GM18867 (cell line): ENCODE results near the gene PRIM2.
A peak's percentile ranks its signal among the peaks of the same experiment; 100 is the strongest.
"Not testable (repeated sequence)": the region's sequence is repeated elsewhere in the genome, so short reads cannot be mapped to it uniquely, and the experiment has no call there.

Experiments used
- ATAC-seq: cut with Tn5 transposase; IDR thresholded peaks from one replicate; pipeline ENCODE4 v1.9.1; 2021; ENCODE audit warnings: mild to moderate bottlenecking, moderate library complexity; ENCODE audit not compliant: unreplicated experiment

PRIM2 gene

DNA sequence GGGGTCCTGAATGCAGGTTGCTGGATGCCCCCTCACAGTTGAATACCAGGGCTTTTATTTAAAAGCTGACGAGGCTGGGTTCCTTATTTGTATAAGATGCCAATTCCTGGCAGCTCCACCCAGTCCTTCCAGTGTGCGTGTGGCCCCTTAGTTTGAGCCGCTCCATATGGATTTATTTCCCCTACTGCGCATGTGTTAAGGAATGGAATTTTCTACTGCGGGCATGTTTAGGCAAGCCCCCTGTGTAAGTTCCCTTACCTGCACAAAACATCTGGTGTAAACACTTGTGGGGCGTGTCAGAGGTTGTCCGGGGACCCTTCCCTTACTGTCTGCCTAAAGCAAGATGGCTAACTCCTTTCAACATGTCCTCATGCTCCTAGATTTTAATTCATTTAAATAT, 174.4 kb downstream of the PRIM2 start:
- ATAC-seq: not testable (repeated sequence)

DNA sequence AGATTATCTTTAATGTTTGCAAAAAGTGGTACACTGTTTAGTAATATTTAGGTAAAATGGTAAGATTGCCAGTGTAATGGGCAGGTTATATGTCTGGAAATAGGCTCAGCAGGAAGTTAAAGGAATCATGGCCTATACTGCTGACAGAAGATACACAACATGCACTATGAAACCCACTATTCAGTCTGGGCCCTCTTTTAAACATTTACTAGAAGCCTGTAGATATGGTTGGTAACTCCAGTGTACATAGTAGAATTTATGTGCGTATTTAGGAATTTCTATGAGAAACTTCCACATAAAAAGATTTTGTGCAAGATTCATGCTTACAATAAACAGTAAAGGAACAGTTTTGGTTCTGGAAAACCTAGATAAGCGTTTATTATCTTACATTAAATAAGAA, 178.8 kb downstream of the PRIM2 start:
- not testable (repeated sequence) for ATAC-seq

DNA sequence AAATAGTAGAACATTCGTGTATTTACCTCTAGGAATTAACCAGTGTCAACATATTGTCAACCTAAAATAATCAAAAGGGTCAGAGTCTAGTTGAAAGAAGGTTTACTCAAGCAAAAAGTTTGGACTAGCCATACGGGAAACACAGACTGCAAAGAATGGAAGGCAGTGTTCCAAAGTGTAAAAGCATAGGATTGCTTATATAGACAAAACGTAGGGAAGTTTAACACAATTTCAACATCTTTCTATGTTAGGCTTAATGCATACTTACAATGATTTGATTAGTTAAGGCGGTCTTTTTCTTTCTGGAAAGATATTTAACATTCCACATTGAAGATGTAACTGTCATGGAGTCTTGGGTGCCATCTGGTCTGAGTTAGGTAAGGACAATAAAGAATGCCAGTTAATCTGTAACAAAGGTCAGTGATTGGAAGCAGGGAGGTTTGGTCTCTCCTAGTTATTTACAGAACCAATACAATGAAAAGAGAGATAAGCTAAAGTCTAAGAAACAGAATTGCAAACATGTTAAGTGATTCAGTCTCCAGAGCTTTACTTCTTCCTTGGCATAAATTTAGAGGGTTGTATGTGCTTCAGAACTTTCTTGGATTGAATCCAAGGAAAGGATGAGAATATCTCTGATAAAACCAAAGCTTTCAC, 183.1 kb downstream of the PRIM2 start:
- not testable (repeated sequence) for ATAC-seq

DNA sequence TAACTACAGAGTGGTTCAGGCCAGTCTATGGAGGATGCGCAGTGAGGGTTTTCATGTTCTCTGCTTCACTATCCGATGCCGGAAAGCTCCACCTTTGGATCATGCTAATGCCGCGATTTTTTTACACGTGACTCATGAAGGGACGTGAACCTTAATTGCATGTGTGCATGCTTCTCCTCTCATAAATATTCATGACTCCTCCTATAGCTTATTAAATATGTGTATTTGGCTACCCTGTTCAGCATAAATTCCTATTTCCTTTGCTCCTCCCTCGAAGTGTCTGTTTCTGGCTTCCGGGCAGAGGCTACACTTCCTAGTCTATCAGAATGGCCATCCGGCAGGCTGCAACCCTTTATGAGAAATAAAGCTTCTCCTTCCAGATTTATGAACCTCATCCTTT, 185.0 kb downstream of the PRIM2 start:
- ATAC-seq: not testable (repeated sequence)

DNA sequence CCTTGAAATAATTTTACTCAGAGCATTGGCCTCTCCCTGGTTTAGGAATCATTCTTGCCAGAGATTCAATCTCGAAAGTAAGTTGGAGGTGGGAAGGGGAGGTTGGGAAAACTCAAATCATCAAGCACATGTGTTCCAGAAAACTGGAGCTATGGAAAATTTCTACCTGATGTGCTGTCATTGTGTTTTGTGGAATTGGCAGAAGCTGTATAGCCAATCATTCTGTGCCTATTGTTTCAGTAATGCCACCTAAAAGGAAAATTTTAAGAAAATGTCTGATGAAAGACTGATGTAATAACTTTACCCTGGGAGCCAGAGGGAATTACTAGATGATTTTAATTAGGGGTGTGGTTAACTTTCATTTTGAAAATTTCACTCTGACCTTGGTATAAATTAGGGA, 187.8 kb downstream of the PRIM2 start:
- ATAC-seq: not testable (repeated sequence)

DNA sequence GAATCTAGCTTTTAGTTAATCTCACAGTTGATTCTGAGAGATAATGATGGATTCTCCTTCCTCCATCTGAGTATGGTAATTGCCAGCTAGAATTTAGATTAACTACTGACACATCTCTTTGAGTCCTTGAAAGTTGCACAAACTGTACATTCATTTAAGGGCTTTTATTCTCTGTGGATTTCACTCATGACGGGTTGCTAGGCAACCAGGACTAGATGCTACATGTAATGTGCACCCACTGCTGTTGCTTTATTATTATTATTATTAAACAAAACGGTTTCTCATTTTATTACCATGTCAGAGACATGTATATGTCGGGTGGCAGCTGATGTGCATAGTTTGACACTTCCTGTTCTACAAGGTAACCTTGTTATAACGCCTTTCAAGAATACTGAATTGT, 193.0 kb downstream of the PRIM2 start:
- not testable (repeated sequence) for ATAC-seq

DNA sequence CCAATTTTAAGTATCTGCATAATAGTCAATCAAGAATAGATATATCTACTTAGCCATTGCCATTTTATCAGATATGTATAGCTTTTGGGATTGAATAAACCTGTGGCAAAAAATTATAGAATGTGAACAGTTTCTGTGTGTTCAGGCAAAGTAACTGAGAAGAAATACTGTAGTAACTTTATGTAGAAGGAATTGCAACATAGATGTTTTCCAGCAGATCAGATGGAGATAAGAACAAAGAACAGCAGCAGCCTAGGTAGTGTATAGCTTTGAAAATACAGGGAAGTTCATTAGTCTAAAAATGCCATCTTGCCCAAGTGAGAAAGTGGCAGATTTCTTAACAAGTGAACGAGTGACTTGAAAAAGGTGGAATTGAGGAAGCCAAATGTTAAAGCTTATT, 197.7 kb downstream of the PRIM2 start:
- not testable (repeated sequence) for ATAC-seq

DNA sequence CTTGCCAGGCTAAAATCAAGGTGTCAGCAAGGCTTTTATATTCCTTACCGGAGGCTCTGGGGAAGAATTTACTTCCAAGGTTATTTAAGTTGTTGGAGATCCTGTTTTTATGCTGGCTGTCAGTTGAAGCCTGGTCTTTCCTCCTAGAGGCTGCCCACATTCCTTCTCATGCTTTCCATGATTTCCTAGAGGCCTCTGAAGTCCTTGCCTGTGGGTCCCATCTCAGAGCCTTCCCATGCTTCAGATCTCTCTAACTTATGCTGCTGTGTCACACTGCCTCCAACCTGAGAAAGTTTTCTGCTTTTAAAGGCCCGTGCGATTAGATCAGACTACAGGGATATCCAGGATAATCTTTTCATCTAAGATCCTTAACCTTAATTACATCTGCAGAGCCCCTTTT, 198.4 kb downstream of the PRIM2 start:
- not testable (repeated sequence) for ATAC-seq

DNA sequence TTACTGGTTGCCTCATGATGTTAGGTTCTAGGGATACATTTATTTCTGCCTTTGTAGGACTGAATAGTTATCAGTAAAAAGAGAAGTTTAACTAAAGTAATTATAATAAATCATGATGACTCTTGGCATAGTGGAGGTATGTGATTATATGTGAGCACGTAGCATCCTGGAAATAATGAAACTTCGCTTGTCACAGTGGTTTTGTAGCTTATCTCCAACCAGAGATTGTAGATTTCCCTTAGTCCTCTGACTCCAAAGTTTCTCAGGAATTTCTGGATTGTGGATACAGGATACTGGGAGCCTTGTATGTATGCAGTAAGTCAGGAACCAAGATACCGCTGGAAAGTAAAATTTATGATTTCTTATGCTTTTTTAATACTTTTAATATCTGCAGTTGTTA, 199.3 kb downstream of the PRIM2 start:
- ATAC-seq: not testable (repeated sequence)

DNA sequence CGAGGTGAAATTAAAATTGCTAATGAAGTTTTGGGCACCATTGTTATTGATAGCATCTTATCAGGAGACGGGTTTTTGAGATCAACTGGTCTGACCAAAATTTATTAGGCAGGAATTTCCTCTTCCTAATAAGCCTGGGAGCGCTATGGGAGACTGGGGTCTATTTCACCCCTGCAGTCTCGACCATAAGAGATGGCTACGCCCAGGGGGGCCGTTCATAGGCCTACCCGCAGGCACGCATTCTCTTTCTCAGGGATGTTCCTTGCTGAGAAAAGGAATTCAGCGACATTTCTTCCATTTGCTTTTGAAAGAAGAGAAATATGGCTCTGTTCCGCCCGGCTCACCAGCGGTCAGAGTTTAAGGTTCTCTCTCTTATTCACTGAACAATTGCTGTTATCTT, 201.8 kb downstream of the PRIM2 start:
- not testable (repeated sequence) for ATAC-seq

DNA sequence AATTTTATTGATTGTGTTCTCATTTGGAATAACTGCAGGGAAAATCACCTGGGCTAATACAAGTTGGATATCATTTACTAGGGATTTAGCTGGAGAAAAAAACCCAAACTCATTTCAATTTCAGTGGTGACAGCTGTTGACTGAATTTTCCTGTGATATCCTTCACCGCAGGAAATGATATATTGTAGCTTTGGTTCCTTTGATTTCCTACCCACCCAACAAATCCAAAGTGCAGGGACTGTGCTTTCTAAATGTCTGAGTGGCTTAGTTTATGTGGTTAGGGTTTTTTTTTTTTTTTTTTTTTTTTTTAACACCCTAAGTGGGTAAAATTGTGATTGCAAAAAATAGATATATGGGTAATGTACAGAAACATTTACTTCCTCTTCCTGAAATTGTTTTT, 203.7 kb downstream of the PRIM2 start:
- not testable (repeated sequence) for ATAC-seq

DNA sequence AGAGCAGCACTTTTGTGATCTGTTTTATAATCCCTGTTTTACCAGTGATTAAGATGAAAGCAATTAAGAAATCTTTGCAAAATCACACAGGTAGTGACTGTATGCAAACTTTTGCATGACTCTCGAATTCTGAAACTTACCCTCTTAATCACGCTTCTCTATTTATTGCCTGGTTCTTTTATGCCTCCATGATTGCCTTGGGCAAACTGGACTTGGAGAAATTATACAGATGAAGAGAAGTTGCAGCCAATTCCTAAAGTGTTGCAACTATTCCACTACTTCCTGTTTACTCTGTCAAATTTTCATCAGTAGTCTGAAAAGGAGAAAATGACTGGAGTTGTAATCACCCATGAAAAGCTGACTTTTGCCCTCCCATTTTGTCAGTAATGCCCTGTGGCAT, 205.8 kb downstream of the PRIM2 start:
- not testable (repeated sequence) for ATAC-seq

DNA sequence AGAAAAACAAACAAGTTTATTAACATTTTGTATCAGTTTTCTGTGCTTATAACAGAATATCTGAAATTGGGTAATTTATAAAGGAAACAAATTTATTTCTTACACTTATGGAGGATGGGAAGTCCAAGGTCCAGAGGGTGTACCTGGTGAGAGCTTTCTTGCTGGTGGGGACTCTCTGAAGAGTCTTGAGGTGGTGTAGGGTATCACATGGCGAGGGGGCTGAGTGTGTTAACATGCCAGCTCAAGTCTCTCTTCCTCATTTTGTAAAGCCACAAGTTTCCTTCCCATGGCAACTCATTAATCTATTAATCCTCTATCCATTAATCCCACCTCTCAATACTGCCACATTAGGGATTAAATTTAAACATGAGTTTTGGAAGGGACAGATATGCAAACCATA, 212.3 kb downstream of the PRIM2 start:
- ATAC-seq: not testable (repeated sequence)

DNA sequence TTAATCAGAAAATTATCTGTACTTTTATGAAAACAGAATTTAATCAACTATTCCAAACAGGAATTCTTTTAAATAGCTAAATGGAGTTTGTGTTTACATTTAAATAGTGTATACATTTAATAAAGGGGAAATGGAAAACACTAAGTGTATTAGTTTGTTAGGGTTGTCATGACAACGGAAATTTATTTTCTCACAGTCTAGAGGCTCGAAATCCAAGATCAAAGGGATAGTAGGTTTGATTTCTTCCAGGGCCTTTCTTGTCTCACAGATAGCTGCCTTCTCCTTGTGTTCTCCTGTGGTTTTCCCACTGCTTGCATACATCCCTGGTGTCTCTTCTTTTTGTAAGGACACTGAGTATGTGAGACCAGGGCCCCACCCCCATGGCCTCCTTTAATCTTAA, 215.2 kb downstream of the PRIM2 start:
- not testable (repeated sequence) for ATAC-seq

DNA sequence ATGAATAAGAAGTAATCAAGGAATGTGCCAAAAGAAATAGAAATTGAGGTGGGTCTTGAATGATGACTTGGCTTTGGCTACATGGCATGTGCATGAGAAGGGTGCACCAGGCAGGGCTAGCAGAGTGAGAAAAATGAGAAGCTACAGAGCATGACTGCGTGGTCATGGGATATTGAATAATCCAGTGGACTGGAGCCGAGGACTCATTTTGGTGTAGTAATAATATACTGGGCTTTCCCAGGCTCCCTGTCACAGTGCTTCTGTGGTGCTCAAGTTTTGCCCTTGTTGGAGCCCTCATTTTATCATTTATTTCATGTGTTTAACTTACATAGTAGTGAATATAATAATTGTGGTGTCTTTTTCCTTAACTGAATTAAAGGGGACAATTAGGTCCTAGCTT, 217.7 kb downstream of the PRIM2 start:
- not testable (repeated sequence) for ATAC-seq

DNA sequence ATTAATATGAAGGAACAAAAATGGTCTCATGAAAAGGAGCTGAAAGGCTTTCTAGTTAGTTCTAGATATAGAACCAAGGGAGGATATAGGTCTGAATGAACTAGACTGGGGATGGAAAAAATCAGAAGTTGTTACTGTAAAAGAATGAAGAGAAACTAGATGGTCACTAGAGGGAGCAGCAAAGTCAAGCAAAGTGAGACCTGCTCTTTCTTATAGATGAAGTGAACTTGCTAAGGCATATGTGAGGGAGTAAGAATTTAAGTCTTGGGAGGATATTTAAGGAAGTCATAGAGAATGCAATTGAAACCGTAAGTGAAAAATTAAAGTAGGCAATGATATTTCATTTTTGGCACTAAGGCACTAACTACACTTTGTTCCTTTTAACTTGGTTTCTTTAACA, 218.6 kb downstream of the PRIM2 start:
- peak; percentile 82 for ATAC-seq

DNA sequence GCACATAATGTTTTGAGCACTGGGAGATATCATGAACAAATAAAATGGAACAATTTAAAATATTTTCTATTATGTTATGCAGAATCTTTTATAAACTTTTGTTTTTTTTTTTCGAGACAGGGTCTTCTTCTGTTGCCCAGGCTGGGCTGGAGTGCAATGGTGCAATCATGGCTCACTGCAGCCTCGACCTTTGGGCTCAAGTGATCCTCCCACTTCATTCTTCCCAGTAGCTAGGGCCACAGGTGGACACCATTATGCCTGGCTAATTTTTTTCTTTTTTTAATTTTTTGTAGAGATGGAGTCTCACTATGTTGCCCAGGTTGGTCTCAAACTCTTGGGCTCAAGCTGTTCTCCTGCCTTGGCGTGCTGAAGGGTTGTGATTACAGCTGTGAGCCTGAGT, 220.5 kb downstream of the PRIM2 start:
- not testable (repeated sequence) for ATAC-seq

DNA sequence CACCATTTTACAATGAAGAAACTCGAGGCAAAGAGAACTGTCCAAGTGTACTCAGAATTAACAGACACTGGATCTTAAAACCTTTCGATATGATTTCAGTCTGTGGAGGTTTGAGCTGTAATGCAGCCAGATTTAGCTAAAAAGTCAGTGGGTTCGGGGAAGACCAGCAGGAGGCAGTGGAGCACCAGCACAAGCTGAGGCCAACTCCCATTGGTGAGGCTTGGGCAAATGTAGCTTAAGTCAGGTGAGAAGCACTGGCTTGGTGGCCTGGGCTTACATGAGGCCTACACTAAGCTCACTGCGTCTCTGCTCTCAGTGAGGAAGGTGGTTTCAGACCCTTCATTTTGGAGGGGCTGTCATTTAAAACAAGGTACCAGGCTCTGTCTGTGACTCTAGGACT, 234.5 kb downstream of the PRIM2 start:
- ATAC-seq: not testable (repeated sequence)

DNA sequence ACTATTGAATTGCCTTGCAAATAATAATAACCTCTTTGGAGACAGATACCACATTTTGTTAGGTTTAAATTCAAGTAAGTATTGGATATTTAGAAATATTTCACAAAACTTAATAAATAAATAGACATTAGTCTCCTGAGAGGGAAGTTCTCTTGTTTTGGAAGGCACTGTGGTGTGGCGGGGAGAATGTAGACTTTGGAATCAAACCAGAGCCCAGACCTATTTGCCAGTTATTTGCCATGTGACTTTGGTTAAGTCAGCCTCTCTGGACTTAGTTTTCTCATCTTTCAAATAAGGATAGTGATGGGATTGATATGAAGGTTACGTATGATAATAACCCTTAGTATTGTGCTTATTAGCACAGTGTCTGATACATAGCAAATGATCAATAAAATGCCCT, 240.4 kb downstream of the PRIM2 start:
- ATAC-seq: not testable (repeated sequence)

DNA sequence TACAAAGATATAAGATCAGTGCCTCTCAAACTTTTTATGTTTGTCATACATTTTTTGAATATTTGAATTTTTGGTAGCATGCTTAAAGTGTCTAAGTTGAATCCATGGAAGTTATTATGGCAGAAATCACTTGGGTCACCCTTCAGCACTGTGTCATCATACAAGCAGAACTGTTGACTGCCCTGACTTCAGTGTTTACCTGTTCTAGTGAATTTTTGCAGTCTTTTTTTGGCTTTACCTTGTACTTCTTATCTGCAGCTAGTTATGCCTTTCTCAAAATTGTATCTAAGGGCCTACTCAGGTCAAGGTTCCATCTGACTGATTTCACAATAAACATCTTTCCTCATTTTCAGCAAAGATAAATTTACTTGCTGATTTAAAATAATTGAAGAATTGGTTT, 241.7 kb downstream of the PRIM2 start:
- ATAC-seq: not testable (repeated sequence)

DNA sequence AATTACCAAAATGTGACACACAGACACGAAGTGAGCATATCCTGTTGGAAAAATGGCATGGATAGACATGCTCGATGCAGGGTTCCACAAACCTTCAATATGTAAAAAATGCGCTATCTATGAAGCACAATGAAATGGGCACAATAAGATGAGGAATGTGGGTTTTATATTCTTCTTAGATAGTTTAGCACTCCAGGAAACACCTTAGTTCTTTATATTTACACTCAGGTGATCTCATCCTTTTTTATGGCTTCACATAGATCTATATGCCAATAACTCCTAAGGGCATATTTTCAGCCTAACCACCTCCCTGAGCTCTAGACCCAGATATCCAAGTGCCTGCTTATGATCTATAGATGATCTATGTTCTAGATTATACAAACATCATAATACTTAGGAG, 244.8 kb downstream of the PRIM2 start:
- not testable (repeated sequence) for ATAC-seq

DNA sequence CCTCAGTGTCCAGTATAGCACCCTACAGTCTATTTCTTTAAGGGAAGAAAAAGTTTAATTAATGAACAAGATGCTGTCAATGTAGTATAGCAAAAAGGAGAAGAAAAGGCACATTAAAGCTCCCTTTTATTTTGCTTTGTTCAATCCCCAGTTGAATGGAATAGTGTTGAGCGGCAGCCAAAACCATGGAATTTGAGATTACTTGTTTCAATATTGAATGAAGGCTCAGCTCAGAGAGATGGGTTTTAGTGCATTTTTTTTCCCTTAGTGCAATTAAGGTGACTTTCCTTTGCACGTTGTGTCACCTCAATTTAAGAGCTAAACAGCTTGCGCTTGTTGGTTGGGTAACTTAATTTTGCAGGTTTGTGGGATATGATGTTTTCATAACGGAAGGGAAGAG, 254.7 kb downstream of the PRIM2 start:
- ATAC-seq: not testable (repeated sequence)

DNA sequence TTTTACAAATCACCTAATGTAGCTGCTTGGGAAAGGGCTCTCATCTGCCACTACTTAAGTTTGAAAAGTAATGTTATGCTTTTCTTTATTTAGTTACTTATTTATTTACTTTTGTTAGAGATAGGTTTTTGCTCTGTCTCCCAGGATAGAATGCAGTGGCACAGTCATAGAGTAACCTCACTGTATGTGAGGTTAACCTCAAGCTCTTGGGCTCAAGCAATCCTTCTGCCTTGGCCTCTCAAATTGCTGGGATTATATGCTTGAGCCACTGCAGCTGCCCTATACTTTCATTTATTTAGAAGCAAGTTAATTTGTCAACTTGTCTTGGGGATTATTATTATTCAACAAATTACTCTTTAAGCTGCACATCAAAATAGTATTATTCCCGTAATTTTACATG, 255.4 kb downstream of the PRIM2 start:
- not testable (repeated sequence) for ATAC-seq
